ENCODE data around the gene TIAM1.

Gene TIAM1

GRCh38 chr21:31164713-31165694 lies 179.1 kb downstream of the TIAM1 start:
- no peak for DNase-seq (ENCODE audit: low read depth)

- DNase-seq (ENCODE audit: low read depth): peak; percentile 16
Observed at GRCh38 chr21:31162827-31163226, 181.2 kb downstream of the TIAM1 start.

GRCh38 chr21:31162079-31162699 lies 181.9 kb downstream of the TIAM1 start:
- DNase-seq (ENCODE audit: low read depth): no peak

GRCh38 chr21:31161157-31161556 lies 182.9 kb downstream of the TIAM1 start:
- no peak for DNase-seq (ENCODE audit: low read depth)

GRCh38 chr21:31159808-31160207 lies 184.3 kb downstream of the TIAM1 start:
- no peak for DNase-seq (ENCODE audit: low read depth)

- no peak for DNase-seq (ENCODE audit: low read depth)
Observed at GRCh38 chr21:31158789-31159581, 185.1 kb downstream of the TIAM1 start.

GRCh38 chr21:31157756-31158155 lies 186.3 kb downstream of the TIAM1 start:
- DNase-seq (ENCODE audit: low read depth): no peak

GRCh38 chr21:31156662-31157061 lies 187.4 kb downstream of the TIAM1 start:
- DNase-seq (ENCODE audit: low read depth): no peak

- DNase-seq (ENCODE audit: low read depth): no peak
Observed at GRCh38 chr21:31156169-31156568, 187.9 kb downstream of the TIAM1 start.

GRCh38 chr21:31151156-31152045 lies 192.7 kb downstream of the TIAM1 start:
- DNase-seq (ENCODE audit: low read depth): no peak

- no peak for DNase-seq (ENCODE audit: low read depth)
Observed at GRCh38 chr21:31145274-31145673, 198.8 kb downstream of the TIAM1 start.

- no peak for DNase-seq (ENCODE audit: low read depth)
Observed at GRCh38 chr21:31143036-31143435, 201.0 kb downstream of the TIAM1 start.

GRCh38 chr21:31142600-31142999 lies 201.5 kb downstream of the TIAM1 start:
- DNase-seq (ENCODE audit: low read depth): no peak

- no peak for DNase-seq (ENCODE audit: low read depth)
Observed at GRCh38 chr21:31141389-31142000, 202.6 kb downstream of the TIAM1 start.

GRCh38 chr21:31140676-31141075 lies 203.4 kb downstream of the TIAM1 start:
- DNase-seq (ENCODE audit: low read depth): no peak

GRCh38 chr21:31140025-31140424 lies 204.0 kb downstream of the TIAM1 start:
- no peak for DNase-seq (ENCODE audit: low read depth)

- DNase-seq (ENCODE audit: low read depth): no peak
Observed at GRCh38 chr21:31137960-31138359, 206.1 kb downstream of the TIAM1 start.

GRCh38 chr21:31136891-31137290 lies 207.2 kb downstream of the TIAM1 start:
- peak; percentile 60 for DNase-seq (ENCODE audit: low read depth)

- no peak for DNase-seq (ENCODE audit: low read depth)
Observed at GRCh38 chr21:31135531-31136184, 208.4 kb downstream of the TIAM1 start.

- no peak for DNase-seq (ENCODE audit: low read depth)
Observed at GRCh38 chr21:31133243-31133830, 210.7 kb downstream of the TIAM1 start.

Data from fibroblast of the conjunctiva (primary cell).